Measurements from ENCODE around the gene MRPS7.

MRPS7 gene

GRCh38 chr17:75238020-75238580, 23.6 kb upstream of the MRPS7 start:
- Histone ChIP-seq H3K9me3 (ENCODE audit: control insufficient read depth, insufficient read depth, low read length) (no peaks in the 10 kb centered on the region), H3K4me1 (ENCODE audit: control insufficient read depth, insufficient read depth, low read length) (no peaks in the 10 kb centered on the region), H3K9ac (ENCODE audit: low read depth, low read length) (no peak overlapping the region), H3K36me3 (ENCODE audit: control insufficient read depth, insufficient read depth, low read length) (peaks cover 67% of the 10 kb centered on the region), H3K4me3 (ENCODE audit: low read depth, low read length) (no peak overlapping the region), H3K27me3 (ENCODE audit: control insufficient read depth, insufficient read depth, low read length) (no peaks in the 10 kb centered on the region)

- H3K9ac ChIP-seq (ENCODE audit: low read depth, low read length) = no peak overlapping the region
- no peaks in the 10 kb centered on the region for H3K27me3 ChIP-seq (ENCODE audit: control insufficient read depth, insufficient read depth, low read length)
- H3K4me3 ChIP-seq (ENCODE audit: low read depth, low read length) = no peak overlapping the region
- no peaks in the 10 kb centered on the region for H3K4me1 ChIP-seq (ENCODE audit: control insufficient read depth, insufficient read depth, low read length)
- peaks cover 69% of the 10 kb centered on the region for H3K36me3 ChIP-seq (ENCODE audit: control insufficient read depth, insufficient read depth, low read length)
- no peaks in the 10 kb centered on the region for H3K9me3 ChIP-seq (ENCODE audit: control insufficient read depth, insufficient read depth, low read length)
These were observed 22.9 kb upstream of the MRPS7 start for GRCh38 chr17:75238684-75239191.

GRCh38 chr17:75239214-75239613, 22.5 kb upstream of the MRPS7 start:
- no peaks in the 10 kb centered on the region for H3K27me3 ChIP-seq (ENCODE audit: control insufficient read depth, insufficient read depth, low read length)
- H3K36me3 ChIP-seq (ENCODE audit: control insufficient read depth, insufficient read depth, low read length) = peaks cover 74% of the 10 kb centered on the region
- no peaks in the 10 kb centered on the region for H3K4me1 ChIP-seq (ENCODE audit: control insufficient read depth, insufficient read depth, low read length)
- no peaks in the 10 kb centered on the region for H3K9me3 ChIP-seq (ENCODE audit: control insufficient read depth, insufficient read depth, low read length)
- no peak overlapping the region for H3K9ac ChIP-seq (ENCODE audit: low read depth, low read length)
- H3K4me3 ChIP-seq (ENCODE audit: low read depth, low read length) = no peak overlapping the region

- peaks cover 72% of the 10 kb centered on the region for H3K36me3 ChIP-seq (ENCODE audit: control insufficient read depth, insufficient read depth, low read length)
- no peak overlapping the region for H3K9ac ChIP-seq (ENCODE audit: low read depth, low read length)
- no peaks in the 10 kb centered on the region for H3K27me3 ChIP-seq (ENCODE audit: control insufficient read depth, insufficient read depth, low read length)
- peak overlapping the region; percentile 13 for H3K4me3 ChIP-seq (ENCODE audit: low read depth, low read length)
- H3K4me1 ChIP-seq (ENCODE audit: control insufficient read depth, insufficient read depth, low read length) = no peaks in the 10 kb centered on the region
- no peaks in the 10 kb centered on the region for H3K9me3 ChIP-seq (ENCODE audit: control insufficient read depth, insufficient read depth, low read length)
These were observed 21.8 kb upstream of the MRPS7 start for GRCh38 chr17:75239778-75240393.

- H3K4me3 ChIP-seq (ENCODE audit: low read depth, low read length) = peak overlapping the region; percentile 13
- H3K9me3 ChIP-seq (ENCODE audit: control insufficient read depth, insufficient read depth, low read length) = no peaks in the 10 kb centered on the region
- peaks cover 77% of the 10 kb centered on the region for H3K36me3 ChIP-seq (ENCODE audit: control insufficient read depth, insufficient read depth, low read length)
- no peaks in the 10 kb centered on the region for H3K4me1 ChIP-seq (ENCODE audit: control insufficient read depth, insufficient read depth, low read length)
- no peaks in the 10 kb centered on the region for H3K27me3 ChIP-seq (ENCODE audit: control insufficient read depth, insufficient read depth, low read length)
- H3K9ac ChIP-seq (ENCODE audit: low read depth, low read length) = no peak overlapping the region
These were observed 21.1 kb upstream of the MRPS7 start for GRCh38 chr17:75240394-75241142.

- Histone ChIP-seq H3K27me3 (ENCODE audit: control insufficient read depth, insufficient read depth, low read length) (no peaks in the 10 kb centered on the region), H3K4me1 (ENCODE audit: control insufficient read depth, insufficient read depth, low read length) (no peaks in the 10 kb centered on the region), H3K9me3 (ENCODE audit: control insufficient read depth, insufficient read depth, low read length) (no peaks in the 10 kb centered on the region), H3K4me3 (ENCODE audit: low read depth, low read length) (no peak overlapping the region), H3K9ac (ENCODE audit: low read depth, low read length) (no peak overlapping the region), H3K36me3 (ENCODE audit: control insufficient read depth, insufficient read depth, low read length) (peaks cover 81% of the 10 kb centered on the region)
These were observed 20.6 kb upstream of the MRPS7 start for GRCh38 chr17:75241143-75241430.

- H3K36me3 ChIP-seq (ENCODE audit: control insufficient read depth, insufficient read depth, low read length) = peaks cover 86% of the 10 kb centered on the region
- no peaks in the 10 kb centered on the region for H3K9me3 ChIP-seq (ENCODE audit: control insufficient read depth, insufficient read depth, low read length)
- H3K4me1 ChIP-seq (ENCODE audit: control insufficient read depth, insufficient read depth, low read length) = no peaks in the 10 kb centered on the region
- no peak overlapping the region for H3K9ac ChIP-seq (ENCODE audit: low read depth, low read length)
- no peaks in the 10 kb centered on the region for H3K27me3 ChIP-seq (ENCODE audit: control insufficient read depth, insufficient read depth, low read length)
- H3K4me3 ChIP-seq (ENCODE audit: low read depth, low read length) = no peak overlapping the region
These were observed 20.2 kb upstream of the MRPS7 start for GRCh38 chr17:75241502-75241901.

GRCh38 chr17:75241996-75242460, 19.7 kb upstream of the MRPS7 start:
- no peaks in the 10 kb centered on the region for H3K27me3 ChIP-seq (ENCODE audit: control insufficient read depth, insufficient read depth, low read length)
- H3K4me3 ChIP-seq (ENCODE audit: low read depth, low read length) = no peak overlapping the region
- no peaks in the 10 kb centered on the region for H3K4me1 ChIP-seq (ENCODE audit: control insufficient read depth, insufficient read depth, low read length)
- H3K9me3 ChIP-seq (ENCODE audit: control insufficient read depth, insufficient read depth, low read length) = no peaks in the 10 kb centered on the region
- peaks cover 84% of the 10 kb centered on the region for H3K36me3 ChIP-seq (ENCODE audit: control insufficient read depth, insufficient read depth, low read length)
- H3K9ac ChIP-seq (ENCODE audit: low read depth, low read length) = no peak overlapping the region

- H3K9ac ChIP-seq (ENCODE audit: low read depth, low read length) = no peak overlapping the region
- H3K4me1 ChIP-seq (ENCODE audit: control insufficient read depth, insufficient read depth, low read length) = no peaks in the 10 kb centered on the region
- H3K27me3 ChIP-seq (ENCODE audit: control insufficient read depth, insufficient read depth, low read length) = no peaks in the 10 kb centered on the region
- H3K36me3 ChIP-seq (ENCODE audit: control insufficient read depth, insufficient read depth, low read length) = peaks cover 79% of the 10 kb centered on the region
- H3K4me3 ChIP-seq (ENCODE audit: low read depth, low read length) = no peak overlapping the region
- H3K9me3 ChIP-seq (ENCODE audit: control insufficient read depth, insufficient read depth, low read length) = no peaks in the 10 kb centered on the region
These were observed 19.1 kb upstream of the MRPS7 start for GRCh38 chr17:75242461-75243042.

GRCh38 chr17:75244133-75244866, 17.4 kb upstream of the MRPS7 start:
- no peak overlapping the region for H3K9ac ChIP-seq (ENCODE audit: low read depth, low read length)
- no peaks in the 10 kb centered on the region for H3K4me1 ChIP-seq (ENCODE audit: control insufficient read depth, insufficient read depth, low read length)
- H3K4me3 ChIP-seq (ENCODE audit: low read depth, low read length) = no peak overlapping the region
- peaks cover 62% of the 10 kb centered on the region for H3K36me3 ChIP-seq (ENCODE audit: control insufficient read depth, insufficient read depth, low read length)
- H3K27me3 ChIP-seq (ENCODE audit: control insufficient read depth, insufficient read depth, low read length) = no peaks in the 10 kb centered on the region
- no peaks in the 10 kb centered on the region for H3K9me3 ChIP-seq (ENCODE audit: control insufficient read depth, insufficient read depth, low read length)

- H3K4me1 ChIP-seq (ENCODE audit: control insufficient read depth, insufficient read depth, low read length) = peaks cover 4% of the 10 kb centered on the region
- H3K36me3 ChIP-seq (ENCODE audit: control insufficient read depth, insufficient read depth, low read length) = peaks cover 56% of the 10 kb centered on the region
- H3K9ac ChIP-seq (ENCODE audit: low read depth, low read length) = no peak overlapping the region
These were observed 16.7 kb upstream of the MRPS7 start for GRCh38 chr17:75245011-75245410.

More at GRCh38 chr17:75245011-75245410, 16.7 kb upstream of the MRPS7 start:
- no peak overlapping the region for H3K4me3 ChIP-seq (ENCODE audit: low read depth, low read length)
- H3K27me3 ChIP-seq (ENCODE audit: control insufficient read depth, insufficient read depth, low read length) = no peaks in the 10 kb centered on the region
- H3K9me3 ChIP-seq (ENCODE audit: control insufficient read depth, insufficient read depth, low read length) = no peaks in the 10 kb centered on the region

All from iPS-15b (cell line).